ENCODE data around the gene JDP2.

Gene JDP2

DNA sequence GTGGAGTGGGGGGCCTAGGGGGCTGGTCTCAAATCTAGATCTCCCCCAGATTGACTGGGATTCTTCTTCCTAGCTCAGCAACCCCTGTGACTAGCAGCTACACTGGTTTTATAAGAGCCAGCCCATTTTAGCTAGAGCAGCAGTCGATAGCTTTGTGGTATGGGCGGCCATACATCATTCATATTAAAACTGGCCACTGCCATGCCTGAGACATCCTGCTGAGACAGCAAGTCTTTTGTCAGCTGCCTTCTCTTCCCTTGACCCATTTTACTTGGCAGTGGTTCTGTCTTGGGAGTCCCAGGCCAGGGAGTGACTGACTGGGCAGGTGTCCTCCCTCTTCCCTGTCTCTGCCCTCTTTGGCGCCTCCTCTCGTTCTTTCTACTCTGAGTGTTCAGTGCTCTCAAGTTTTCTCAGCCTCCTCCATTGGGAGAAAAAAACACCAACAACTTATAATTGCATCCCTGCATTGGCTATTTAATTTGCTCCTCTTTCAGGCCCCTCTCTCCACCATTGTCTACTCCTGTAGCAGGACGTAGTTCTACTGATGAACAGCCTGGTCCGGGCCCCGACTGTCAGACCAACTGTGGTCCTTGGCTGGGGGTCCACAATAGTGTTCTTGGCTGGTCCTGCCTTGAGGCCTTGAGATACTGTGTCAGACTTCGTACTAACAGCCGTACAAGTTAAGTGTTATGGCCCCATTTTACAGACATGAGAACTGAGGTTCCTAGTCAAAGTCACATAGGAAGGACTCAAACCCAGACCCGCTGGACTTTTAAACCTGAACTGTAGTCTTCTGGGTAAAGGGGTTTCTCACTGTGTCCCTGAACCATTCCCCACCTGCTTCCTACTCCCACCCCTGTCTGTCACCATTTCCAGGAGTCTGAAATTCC lies 18.3 kb upstream of the JDP2 start:
- DNase-seq: no peak

DNA sequence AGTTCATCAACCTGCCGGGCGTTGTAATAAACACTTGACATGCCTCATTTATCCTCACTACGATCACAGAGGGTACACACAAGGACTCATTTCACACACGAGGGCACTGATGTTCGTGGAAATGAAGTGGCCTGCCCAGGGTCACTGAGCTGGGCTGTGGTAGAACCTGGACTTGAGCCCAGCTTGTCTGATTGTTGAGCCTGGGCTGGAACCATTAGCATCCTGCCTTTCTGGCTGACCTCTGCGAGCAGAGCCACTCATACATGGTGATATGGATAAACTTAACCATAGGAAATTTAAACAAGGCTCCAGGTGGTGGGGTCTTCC lies 16.6 kb upstream of the JDP2 start:
- no peak for DNase-seq

DNA sequence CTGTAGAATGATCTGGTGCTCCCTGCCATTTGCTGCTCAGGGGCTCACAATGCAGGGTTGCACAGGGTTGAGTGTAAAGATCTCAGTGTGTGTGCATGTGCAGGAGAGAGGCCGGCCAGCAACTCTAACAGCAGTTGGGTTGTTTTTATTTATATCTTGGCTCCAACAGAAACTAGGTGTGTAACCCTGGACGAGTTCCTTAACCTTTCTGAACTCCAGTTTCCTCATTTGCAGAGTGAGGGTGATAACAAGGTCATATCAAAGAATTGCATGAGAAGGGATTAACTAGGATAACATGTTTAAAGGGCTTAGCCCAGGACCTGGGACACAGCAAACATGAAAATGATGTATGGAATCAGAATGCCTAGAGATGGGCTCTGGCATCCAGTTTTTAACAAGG lies 14.8 kb upstream of the JDP2 start:
- DNase-seq: no peak

DNA sequence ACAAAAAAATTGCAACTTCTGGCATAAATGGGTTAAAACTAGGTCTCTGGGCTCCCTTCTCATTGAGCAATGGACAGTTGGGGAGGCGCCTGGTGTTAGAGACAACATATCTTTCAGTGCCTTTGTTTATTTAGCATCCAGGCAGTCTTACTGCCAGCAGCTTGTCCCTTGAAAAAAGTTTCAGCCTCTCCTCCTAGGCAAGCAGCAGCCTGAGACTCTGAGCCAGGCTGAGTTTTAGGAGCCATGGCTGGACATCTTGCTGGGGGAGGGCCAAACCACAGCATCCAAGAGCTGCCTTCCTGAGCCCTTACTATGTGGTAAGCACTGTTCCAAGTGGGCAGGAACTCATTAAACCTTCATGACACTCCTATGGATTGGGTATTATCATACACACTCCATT lies 10.1 kb upstream of the JDP2 start:
- peak; percentile 55 for DNase-seq

DNA sequence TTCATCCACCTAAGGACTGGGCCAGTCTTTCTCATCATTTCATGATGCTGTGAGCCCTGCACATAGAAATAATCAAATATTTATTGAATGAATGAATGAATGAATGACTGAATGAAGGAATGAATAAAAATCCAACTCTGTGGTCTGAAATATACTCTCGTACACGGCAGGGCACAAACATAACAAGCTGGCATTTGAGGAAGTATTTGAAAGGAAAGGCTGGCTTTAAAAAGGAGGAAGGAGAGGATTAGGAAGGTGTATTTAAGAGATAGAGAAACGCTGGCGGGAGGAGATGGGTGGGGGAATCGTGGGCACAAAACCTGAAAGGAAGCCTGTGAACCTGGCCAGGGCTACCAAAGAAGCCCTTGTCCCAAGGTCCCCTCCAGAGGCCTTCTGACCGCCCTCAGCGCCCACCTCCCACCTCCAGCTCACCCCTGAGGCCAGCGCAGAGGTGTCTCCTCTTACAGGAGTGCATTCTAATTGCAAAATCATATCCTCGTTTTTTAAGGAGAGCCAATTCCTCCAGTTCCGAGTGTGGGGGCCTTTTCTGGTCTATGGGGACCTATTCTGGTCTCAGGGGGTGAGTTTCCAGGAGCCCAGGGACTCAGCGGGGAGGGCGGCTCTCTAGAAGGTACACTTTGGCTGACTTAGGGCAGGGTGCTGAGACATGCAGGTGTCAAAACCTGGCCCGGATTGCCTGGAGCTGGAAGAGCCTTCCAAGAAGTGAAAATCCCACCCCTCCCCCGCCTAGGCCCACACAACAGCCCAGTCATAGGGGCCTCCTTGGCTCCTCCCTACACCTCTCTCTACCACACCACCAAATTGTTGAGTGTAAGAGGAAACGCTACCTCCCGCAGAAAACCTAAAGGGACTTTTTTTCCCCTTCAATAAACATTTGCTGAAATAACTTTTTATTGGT lies 8.7 kb upstream of the JDP2 start:
- DNase-seq: no peak

DNA sequence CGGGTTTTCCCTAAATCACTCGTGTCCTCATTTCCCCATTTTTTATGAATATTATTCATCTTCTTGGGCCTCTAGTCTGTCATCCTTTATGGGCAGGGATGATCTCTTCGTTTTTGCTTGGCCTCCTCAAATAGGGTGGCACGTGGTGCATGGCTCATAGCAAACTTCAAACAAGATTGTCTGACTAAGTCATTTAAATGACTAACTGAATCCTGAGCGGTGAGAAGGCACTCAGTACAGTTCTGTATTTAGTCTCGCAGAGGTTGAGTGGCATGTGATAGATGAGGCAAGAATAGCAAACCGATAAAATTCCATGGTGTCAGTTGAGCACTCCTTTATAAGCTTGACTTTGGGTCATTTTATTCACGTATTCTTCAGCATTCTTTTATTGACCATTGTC lies 5.7 kb upstream of the JDP2 start:
- DNase-seq: peak; percentile 62

DNA sequence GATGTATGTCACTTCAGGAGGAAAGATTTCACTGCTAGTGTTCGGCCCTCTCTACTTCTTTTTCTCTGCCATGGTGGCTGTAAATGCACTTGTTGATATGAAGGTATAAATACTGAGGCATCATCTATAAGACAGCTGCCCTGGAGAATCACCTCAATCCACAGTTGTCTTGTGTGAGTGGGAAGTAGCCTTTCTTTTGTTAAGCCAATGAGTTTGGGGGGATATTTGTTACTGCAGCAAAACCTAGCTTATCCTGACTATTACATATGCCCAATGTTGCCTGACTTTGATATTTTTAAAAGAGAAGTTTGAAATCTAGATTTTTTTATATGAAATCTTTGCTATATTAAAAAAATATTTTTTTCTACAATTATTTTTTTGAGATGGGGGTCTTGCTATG lies 3.3 kb upstream of the JDP2 start:
- DNase-seq: no peak

DNA sequence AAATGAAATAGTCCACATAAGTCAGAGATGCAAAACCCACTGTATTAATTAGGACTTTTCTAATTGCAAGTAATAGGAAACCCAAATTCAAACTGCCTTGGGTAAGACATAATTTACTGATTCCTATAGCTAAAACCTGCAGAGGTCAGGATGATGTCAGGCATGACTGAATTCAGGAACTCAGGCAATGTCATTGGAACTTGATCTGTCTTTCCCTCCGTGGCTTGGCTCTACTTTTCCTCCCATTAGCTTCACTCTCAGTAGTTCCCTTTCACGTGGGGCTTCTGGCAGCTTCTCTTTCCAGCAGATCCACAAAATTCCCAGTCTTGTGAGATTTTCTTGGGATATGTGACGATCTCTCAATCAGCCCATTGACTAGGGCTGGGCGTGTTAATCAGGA lies 2.4 kb upstream of the JDP2 start:
- no peak for DNase-seq

DNA sequence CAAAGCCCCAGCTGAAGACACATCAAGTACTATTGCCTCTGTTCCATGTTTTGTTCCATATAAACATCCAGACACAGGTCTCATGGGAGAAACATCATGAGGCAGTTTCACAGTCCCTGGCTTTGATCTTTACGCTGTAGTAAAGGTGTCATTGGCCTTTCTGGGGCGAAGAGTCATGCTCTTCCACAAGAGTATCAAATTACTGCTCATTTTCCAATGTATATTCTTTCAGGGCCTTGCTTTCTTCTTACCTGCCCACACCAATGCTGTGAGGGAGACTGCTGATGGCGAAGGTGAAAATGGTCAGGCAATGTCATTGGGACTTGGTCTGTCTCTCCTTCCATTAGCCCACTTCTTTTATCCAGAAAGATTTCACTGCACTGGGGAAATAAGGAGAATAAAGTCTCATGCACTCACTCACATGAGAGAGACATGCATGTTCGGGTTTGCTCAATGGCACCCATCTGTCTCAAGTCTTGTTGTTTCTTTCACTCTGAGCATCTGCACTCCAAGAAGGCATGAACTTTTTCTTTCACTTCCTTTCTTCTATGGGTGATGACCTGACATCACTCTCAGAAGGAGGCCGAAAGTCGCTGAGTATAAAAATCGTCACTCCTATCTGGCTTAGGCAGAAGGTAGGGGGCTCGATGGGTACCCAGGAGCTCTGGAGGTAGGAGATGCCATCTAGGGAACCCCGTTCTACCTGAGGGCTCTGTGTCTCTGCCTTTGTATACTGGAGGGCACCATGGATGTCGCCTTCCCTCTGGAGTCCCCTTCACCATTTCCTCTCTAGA lies 1.3 kb upstream of the JDP2 start:
- DNase-seq: no peak

DNA sequence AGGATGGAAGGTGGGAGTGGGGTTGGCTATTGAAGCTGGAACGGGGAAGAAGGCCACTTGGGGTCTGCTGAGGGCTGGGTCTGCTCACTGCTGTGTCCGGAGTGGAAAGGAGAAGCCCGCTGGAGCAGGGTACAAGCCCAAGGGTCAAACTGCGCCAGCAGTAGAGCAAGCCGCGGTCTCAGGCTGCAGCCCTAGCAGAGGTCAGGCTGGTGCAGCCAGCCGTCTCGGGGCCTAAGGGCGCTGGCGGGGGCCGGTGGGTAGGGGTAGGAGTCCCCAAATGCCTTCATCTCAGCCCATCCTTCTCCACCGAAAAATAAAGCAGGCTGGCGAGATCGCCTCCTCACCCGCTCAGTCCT lies 718 bp upstream of the JDP2 start:
- no peak for DNase-seq

DNA sequence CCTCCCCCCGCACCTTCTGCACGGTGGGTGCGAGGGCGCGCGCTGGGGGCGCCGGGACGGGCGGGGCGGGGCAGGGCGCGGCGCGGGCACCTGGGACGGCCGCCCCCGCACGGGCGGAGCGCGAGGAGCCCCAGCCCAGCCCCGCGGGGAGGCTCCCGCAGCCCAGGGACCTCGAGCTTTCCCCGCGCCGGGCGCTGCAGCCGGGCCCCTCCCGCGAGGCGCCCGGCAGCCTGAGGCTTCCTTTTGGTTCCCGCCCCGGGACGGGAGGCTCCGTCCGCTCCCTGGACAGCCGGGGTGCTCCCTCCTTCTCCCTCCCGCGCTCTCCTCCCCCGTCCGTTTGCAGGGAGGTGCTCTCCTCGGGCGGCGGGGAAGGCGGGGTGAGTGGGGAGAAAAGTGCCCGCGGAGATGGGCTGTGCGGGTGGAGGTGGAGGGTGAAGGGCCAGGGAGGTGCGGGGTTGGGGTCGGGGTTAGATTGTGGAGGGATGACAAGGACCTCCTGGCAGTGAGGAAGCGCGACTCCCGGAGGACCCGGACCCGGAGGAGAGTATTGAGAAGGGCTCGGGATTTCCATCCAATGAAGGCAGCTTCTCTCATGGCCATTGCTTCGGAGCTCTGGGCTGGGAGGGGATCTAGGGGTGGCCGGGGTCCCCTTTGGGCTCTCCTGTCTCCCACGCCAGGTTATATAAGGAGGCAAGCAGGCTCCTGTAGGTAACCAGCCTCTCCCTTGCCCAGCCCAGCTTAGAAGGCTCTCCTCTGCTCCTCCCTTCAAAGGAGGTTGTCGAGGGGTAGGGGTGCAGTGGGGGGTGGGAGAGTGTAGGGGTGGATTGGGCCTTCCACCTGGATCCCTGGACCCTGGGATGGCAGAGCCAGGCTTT lies 645 bp downstream of the JDP2 start:
- DNase-seq: no peak

DNA sequence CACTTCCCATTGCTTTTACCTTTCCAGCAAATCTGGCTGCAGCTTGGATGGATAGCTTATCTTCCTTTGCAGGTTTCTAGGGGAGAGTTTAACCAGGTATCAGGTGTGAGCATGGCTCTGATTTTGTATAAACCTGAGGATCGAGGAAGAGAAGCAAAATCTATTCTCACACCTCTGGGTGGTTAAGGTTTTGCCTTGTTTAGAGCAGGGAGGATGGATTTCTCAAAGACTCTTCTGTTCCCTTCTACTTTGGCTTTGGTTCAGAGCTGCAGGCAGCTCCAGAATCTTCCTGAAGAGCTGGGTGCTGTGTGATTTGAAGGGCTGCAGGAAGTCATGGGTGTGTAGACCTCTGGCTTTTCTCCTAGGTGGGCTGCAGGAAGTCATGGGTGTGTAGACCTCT lies 1.7 kb downstream of the JDP2 start:
- no peak for DNase-seq

DNA sequence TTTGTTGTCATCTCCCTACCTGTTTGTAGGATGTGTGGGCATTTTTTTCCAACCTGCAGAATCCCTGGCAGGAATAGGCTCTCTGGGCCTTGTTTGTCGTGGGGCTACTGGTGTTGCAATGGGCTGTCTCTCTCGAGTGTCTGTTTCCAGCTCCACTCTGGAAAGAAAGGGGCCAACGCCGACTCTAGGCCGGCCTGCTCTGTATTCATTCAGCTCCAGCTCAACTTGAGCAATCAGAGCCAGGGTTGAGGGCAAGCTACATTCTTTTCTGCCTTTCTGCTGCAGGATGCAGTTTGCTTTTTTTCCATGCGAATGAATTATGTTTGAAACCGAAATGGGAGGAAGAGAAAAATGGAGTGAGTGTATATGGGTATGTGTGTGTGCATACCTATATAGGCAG lies 2.3 kb downstream of the JDP2 start:
- peak; percentile 51 for DNase-seq

DNA sequence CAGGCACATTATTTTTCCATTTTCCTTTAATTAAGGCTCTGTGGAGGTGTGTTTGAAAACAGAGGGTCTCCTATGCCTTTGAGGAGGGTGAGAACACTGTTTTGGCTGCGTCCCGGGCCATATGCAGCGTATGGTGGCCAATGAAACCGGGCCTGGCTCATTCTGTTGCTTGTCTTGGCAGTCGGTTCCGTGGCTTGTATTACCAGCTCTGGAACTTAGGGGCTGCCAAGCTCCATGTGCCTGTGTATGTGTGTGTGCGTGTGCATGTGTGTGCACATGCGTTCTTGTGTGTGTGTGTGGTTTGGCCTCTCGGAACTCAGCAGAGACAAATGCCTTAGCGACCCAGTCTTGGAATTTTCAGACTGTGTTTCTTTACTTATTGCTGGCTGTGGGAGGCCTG lies 2.7 kb downstream of the JDP2 start:
- DNase-seq: peak; percentile 65

DNA sequence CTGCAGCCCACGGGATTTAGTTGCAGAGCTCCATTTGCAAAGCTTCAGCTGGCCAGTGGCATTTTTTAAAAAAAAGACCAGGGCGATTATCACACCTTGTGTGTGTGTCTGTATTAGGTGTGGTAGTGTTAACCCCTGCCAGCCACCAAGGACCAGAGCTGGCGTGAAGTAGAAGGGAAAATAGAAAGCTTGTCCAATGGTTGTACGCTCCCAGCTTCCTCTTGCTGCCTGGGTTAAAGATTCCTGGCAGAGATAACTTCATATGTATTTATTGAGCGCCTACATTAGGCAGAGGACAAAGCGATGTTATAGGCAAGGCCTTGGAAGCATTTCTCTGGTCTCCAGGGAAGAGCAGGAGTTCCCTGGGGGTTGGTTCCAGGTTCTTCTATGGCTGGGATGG lies 3.2 kb downstream of the JDP2 start:
- DNase-seq: no peak

DNA sequence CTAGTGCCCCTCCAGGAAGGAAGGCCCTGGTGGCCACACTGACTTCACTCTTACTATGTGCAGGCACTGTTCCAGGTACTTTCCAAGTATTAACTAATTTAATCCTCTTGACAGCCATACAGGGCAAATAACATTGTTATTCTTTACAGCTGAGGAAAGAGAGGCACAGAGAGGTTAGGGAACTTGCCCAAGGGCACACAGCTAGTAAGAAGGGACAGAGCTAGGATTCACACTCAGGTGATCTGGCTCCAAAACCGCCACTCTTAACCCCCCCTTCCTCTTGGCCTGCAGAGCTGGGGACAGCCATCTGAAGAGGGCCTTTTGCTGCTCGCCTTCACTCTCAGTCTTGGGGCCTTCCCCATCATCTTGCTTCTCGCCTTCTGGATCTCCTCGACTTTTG lies 4.0 kb downstream of the JDP2 start:
- no peak for DNase-seq

DNA sequence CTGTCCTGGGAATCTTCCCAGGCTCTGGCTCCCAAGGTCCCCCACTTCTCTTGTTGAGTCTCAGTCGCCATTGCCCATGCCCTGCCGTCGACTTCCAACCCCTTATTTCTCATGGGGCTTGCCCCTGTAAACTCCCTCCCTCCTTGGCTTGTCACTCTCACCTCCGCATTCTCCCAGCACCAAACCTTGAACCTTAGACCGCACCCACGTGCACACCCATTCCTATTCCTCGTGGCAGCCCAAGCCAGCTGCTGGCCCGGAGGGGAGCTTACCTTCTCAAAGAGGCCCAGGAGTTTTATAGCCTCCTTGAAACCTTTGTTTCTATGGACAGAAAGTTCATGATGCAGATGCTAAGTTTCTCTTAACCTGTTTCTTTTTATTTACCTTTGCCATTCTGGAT lies 4.6 kb downstream of the JDP2 start:
- DNase-seq: no peak

DNA sequence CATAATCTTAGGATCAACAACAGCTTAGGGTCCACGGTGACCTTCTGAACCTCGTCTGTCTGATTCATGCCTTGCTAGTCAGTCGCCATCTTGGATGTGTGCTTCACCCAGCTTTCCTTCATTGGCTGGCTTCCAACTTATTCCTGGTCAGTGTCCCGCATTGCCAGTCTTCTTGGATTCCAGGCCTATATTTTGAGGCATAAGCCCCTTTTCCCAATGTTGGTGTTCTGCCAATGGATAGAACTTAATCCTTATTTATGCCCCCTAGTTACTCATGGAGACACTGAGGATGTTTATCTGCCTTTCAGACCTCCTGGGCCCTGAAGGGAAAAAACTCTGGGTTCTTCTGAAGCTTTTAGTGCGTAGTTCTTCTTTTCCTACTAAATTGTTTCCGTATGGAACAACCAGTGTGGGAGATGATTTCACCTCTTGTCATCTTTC lies 5.8 kb downstream of the JDP2 start:
- DNase-seq: peak; percentile 84

DNA sequence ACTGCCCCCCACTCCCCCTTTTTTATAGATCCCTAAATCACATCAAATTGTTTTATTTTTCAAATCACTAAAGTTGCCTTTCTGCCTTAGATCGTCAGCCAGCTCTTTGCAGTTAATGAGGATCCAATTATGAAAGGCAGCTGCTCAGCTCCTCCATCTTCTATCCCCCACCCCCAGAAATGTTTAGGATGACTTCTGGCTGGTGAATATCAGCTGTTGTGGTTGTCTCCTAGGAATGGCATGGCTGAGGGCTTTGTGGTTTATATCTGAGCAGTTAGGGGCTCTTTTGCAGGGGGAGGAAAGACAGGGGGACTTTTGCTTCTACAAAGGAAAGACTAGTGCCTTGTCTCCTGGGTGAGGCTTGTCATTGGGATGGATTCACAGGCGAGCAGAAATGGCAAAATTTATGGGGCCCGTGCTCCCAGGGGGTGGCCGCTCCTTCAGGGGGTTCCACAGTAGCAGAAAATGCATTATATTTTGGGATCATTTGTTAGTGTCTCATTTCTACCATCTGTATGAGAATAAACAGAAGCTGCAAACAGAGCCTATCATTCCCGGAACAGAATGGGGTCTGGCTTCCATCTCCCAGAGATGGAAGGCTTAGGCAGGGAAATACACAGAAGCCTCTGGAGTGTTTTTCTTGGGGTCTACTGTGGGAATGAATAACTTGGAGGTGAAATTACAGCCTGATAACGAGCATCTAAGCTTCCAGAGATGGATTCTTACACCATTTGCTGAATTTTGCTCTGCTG lies 6.5 kb downstream of the JDP2 start:
- peak; percentile 76 for DNase-seq

DNA sequence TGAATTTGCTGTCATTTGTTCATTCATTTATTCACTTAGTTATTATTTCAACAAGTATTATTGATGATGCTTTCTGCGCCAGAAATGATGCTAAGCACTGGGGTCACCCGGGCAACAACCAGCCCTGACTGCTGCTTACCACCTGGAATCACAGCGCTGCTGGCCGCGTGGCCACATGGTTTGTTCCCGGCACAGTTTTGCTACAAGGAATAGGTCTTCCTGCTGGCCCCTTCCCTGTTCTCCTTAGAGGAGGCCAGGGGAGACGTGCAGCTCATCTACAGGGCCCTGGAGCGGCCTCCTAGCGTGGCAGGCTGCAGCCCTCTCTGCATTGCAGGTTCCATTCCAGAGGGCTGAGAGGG lies 7.0 kb downstream of the JDP2 start:
- DNase-seq: no peak

DNA sequence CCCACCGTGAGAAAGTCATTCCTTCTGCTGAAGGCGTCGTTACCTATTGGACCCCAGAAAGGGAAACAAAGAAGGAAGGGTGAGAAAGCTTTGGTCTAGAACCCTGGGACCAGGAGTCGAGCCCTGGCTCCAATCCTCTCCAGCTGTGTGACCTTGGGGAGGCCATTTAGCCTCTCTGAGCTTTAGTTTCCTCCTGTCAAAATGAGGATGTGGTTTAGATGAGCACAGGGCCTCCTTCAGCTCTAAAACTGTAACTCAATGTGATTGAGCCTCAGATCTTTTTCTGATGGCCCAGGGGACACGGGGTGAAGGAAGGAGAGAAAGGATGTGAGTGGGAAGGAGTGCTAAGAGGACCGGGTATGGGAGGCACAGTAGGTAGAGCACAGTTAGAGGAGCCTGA lies 7.7 kb downstream of the JDP2 start:
- DNase-seq: no peak

Measured in fibroblast of skin of abdomen (primary cell).